Sciatic nerve (tissue), 2 donors: ENCODE results near the gene APOBEC3G. TPM values are rescaled to one million over a fixed set of nuclear protein-coding genes. Genes with fewer than 3 reads are reported as not detected.

ENCODE experiments used
- ATAC-seq: fragments of 200-7000 bp; cut with Tn5 transposase; one replicate; pipeline ENCODE4 v1.9.1; 2020; ENCODE audit warnings: mild to moderate bottlenecking, moderate library complexity
- DNase-seq: peaks from one replicate; pipeline ENCODE4 v3.0.0-alpha.2; 2020; ENCODE audit warnings: low spot score
- intact Hi-C: fragments of 100-400 bp; cut with DNase I; formaldehyde crosslinking; loops from one replicate; pipeline ENCODE4 v1.14.2; 2022
- total RNA-seq: library from RNA; stranded (reverse); fragmentation: NEBNext Ultra II Directional; extraction: Animal tissue kit (Norgen Biotek cat#: 25700); gene quantifications from one replicate; pipeline ENCODE4 v1.2.1, GENCODE V29; 2021
- donor health status: DM: no; HTN: no; CAD: no.
- donor health status: DM: no; HTN: no; CAD: no.

The APOBEC3G gene
- total RNA-seq, 1 donor from 2014 or later = 8.9 TPM

GRCh38 chr22:39110631-39111561 lies 33.8 kb downstream of the APOBEC3G start:
- intact Hi-C loops = no loop called here
- DNase-seq (no peak), ATAC-seq (no peak)

GRCh38 chr22:39114112-39114511 lies 37.0 kb downstream of the APOBEC3G start:
- no peak for DNase-seq
- intact Hi-C loops = no loop called here
- no peak for ATAC-seq

GRCh38 chr22:39115570-39115969 lies 38.5 kb downstream of the APOBEC3G start:
- intact Hi-C loops = no loop called here
- no peak for DNase-seq
- ATAC-seq = no peak

- intact Hi-C loops = no loop called here
- ATAC-seq = no peak
Observed at GRCh38 chr22:39115977-39116621, 39.0 kb downstream of the APOBEC3G start.

GRCh38 chr22:39117585-39118191 lies 40.6 kb downstream of the APOBEC3G start:
- DNase-seq (no peak), ATAC-seq (peak; percentile 24)
- intact Hi-C loops = no loop called here

More at GRCh38 chr22:39115977-39116621, 39.0 kb downstream of the APOBEC3G start:
- DNase-seq = no peak

- DNase-seq (no peak), ATAC-seq (no peak)
- intact Hi-C loops = no loop called here
Observed at GRCh38 chr22:39120983-39121382, 43.9 kb downstream of the APOBEC3G start.

GRCh38 chr22:39122772-39123470 lies 45.8 kb downstream of the APOBEC3G start:
- no peak for DNase-seq
- intact Hi-C loops = no loop called here
- peak; percentile 22 for ATAC-seq

GRCh38 chr22:39123751-39124581 lies 46.9 kb downstream of the APOBEC3G start:
- peak; percentile 29 for ATAC-seq
- intact Hi-C loops = no loop called here
- DNase-seq = no peak

- ATAC-seq (no peak), DNase-seq (no peak)
- intact Hi-C loops = no loop called here
Observed at GRCh38 chr22:39125622-39126021, 48.5 kb downstream of the APOBEC3G start.

- ATAC-seq (no peak), DNase-seq (no peak)
- intact Hi-C loops = no loop called here
Observed at GRCh38 chr22:39128508-39128907, 51.4 kb downstream of the APOBEC3G start.

GRCh38 chr22:39129081-39129480 lies 52.0 kb downstream of the APOBEC3G start:
- ATAC-seq (no peak), DNase-seq (no peak)
- intact Hi-C loops = no loop called here

GRCh38 chr22:39129746-39130145 lies 52.7 kb downstream of the APOBEC3G start:
- ATAC-seq = no peak
- no peak for DNase-seq
- intact Hi-C loops = loop anchor here (5.0 kb wide), 1 partner anchor 262 kb away; no protein-coding TSS in a partner anchor

- intact Hi-C loops = loop anchor here (5.0 kb wide), 1 partner anchor 263 kb away; no protein-coding TSS in a partner anchor
- DNase-seq (no peak), ATAC-seq (no peak)
Observed at GRCh38 chr22:39130152-39130704, 53.2 kb downstream of the APOBEC3G start.

- peak; percentile 55 for DNase-seq
- peak; percentile 42 for ATAC-seq
Observed at GRCh38 chr22:39130892-39131855, 54.1 kb downstream of the APOBEC3G start.

GRCh38 chr22:39132281-39132680 lies 55.2 kb downstream of the APOBEC3G start:
- intact Hi-C loops = loop anchor here (5.0 kb wide), 1 partner anchor 265 kb away; no protein-coding TSS in a partner anchor
- ATAC-seq (no peak), DNase-seq (peak; percentile 48)

More at GRCh38 chr22:39130892-39131855, 54.1 kb downstream of the APOBEC3G start:
- intact Hi-C loops = loop anchor here (5.0 kb wide), 1 partner anchor 264 kb away; no protein-coding TSS in a partner anchor

- DNase-seq = no peak
- ATAC-seq = no peak
- intact Hi-C loops = loop anchor here (5.0 kb wide), 1 partner anchor 266 kb away; no protein-coding TSS in a partner anchor
Observed at GRCh38 chr22:39132871-39133524, 55.9 kb downstream of the APOBEC3G start.
